NCI-H1092 (cell line): ENCODE results near the gene CTIF.

Experiments used
- DNase-seq: peaks from one replicate; lab custom pipeline; 2025; lab: John Stamatoyannopoulos, UW

The CTIF gene

DNA sequence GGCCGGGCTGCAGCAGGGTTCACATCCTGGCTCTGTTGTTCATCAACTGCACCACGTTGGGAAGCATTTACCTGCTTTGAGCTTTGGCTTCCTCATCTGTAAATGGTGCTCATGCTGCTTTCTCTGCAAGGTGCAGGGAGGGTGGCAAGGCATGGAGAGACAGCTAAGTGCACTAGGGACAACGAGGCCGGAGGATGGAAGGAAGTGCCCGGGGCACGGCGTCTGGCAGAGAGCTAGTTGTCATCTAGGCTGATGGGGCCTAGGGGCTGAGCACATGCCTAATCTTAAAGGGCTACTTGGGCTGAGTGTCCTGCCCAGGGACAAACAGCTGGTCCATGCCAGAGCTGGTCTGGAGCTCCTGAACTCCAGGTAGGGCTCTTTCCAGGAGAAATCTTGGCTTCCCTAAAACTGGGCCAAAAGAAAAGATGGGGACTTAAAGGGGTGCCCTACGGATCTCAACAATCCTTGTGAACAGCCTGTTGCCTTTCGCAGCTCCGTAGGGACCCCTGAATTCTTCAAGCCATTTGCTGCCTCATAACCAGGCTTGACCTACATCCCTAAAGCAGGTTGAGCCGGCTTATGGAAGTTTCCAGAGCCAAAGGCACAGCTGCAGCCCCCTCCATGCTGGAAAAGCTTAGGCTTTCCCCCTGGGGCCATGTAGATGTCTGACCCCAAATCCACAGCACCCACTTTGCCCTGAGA is 281.1 kb downstream of the CTIF start:
- DNase-seq: no peak

DNA sequence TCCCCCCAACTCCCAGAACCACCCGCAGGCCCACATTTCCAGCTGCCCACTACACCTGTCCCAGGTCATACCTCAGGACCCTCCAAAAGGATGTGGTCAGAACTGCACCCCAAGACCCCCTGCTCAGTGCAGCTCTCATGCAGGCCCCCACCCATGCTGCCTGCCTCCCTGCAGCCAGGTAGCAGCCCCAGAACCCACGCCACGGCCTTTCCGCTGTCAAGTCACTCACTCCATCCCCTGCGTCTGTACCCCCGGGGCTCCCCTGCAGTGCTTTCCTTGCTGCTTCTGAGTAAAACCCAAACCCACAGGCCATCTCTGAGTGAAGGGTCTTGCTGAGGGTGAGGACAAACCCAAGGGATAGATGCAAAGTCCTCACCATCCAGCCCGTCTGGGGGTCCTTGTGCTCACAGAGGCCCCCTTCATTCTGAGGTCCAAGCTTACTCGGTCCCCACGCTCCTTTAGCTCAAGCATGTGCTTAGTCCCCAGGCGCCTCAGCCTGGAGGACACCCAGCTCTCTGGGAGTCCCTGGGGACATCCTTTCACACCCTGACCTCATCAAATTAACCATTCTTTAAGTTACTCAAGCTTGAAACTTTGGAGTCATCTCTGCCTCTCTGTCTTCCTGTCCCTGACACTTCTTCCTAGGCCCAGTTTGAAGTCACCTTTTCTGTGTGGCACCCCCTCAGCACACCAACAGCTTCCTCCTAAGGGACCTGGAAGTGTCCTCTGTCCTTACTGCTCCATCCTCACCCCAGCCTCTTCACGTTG is 281.8 kb downstream of the CTIF start:
- no peak for DNase-seq

DNA sequence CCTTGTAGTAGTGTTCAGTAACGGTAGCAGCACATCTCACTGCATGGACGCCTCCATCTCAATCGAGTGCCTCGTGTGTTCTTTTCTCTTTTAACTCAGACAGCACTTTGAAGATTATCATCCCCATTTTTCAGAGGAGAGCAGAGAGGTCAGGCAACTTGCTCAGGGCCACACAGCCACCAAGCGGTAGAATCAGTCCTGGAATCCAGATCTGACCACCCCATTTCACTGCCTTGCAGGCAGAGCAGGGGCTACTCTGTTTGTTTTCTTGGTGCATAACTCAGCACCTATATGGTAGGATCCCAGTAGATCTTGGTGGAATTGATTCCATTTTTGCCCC is 282.4 kb downstream of the CTIF start:
- DNase-seq: no peak

DNA sequence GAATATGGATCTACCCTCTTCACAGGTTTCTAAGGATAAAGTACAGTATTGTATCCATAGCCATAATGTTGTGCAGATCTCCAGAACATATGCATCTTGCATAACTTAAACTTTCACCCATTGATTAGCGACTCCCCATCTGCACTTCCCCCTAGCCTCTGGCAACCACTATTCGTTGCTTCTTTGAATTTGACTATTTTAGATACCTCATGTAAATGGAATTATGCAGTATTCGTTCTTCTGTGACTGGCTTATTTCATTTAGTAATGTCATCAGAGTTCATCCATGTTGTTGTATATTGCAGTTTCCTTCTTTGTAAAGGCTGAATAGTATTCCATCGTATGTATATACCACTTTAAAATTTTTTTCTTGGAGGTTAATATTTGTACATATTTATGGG is 283.0 kb downstream of the CTIF start:
- DNase-seq: no peak

DNA sequence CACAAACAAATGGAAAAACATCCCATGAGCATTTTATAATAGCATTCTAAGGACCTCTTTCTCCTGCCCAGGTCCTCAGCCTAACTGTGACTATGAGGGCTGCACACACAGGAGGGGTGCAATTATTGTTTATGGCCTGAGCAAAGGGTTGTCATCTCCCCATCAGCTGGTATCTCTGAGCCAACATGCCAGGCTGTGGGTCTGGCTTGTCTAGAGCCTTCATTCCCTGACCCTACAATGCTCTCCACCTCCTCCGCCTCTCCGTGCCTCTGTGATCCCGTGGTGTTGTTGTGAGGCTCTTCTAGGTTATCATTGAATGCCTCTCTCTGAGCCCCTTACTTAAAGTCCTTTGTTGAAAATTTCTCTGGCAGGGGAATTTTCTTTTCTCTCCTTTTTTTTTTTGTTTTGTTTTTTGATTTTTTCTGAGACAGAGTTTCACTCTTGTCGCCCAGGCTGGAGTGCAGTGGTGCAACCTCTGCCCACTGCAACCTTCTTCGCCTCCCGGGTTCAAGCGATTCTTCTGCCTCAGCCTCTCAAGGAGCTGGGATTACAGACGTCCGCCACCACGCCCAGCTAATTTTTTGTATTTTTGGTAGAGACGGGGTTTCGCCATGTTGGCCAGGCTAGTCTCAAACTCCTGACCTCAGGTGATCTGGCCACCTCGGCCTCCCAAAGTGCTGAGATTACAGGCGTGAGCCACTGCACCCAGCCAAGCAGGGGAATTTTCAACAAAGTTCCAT is 285.6 kb downstream of the CTIF start:
- no peak for DNase-seq

DNA sequence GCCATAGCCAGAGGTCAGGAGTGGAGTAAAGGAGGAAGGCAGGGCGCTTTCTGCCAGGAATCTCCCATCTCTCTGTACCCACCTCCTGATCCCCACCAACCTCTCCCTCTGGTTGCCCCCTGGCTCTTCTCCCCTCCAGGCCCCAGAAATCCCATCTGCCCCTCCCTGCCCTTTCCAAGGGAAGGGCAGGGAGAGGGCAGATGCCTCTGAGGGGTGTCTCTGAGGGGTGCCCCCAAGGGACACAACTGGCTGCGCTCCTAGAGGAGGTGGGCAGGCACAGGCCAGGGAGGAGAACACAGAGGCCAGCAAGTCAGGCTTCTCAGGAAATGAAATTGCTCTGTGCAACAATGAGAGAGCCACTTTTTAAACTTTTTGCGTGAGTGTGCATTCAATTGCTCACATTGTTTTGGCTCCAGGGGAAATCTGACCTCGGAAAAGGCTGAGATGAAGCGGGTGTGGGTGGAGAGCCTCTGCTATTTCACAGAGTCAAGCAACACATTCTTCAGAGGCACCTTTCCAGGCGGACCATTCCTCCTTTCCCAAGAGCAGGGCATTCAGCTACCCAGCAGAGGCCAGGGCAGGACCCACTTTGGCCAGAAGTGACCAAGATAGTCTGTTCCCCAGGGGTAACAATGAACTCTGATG is 286.4 kb downstream of the CTIF start:
- DNase-seq: no peak

DNA sequence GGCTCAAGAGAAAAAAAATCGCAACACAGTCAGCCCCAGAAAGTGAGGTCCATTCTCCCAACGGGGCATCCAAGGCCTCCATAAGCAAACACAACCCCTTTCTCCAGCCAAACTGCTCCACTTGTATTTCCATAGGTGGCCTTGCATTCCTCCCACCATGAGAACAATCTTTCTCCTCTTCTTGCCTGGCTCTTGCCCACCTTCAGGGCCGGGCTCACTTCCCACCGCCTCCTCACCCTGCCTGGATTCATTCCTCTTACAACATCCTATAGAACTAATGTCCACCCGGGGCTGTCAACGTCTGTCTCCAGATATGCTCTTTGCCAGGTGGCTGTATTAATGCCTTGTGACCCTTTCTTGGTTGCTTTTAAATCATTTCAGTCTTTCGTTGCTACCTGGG is 287.4 kb downstream of the CTIF start:
- DNase-seq: no peak

DNA sequence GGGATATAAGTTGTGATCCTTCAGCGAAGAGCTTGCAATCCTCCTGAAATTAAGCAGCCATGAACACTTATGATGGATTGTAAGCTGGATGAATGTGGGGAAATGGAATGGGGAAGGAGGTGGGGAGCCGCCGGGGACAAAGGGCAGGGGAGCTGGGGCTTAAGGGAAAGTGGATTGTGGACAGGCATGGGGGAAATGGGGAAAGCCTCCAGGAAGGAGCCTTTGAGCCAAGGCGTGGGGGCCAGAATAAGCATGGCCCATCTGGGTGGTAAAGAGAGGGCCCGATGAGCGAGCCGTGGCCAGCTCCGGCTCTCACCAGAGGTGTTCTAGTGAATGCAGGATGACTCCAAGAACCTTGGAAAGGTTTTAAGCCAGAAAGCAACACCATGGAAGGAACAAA is 288.0 kb downstream of the CTIF start:
- no peak for DNase-seq

DNA sequence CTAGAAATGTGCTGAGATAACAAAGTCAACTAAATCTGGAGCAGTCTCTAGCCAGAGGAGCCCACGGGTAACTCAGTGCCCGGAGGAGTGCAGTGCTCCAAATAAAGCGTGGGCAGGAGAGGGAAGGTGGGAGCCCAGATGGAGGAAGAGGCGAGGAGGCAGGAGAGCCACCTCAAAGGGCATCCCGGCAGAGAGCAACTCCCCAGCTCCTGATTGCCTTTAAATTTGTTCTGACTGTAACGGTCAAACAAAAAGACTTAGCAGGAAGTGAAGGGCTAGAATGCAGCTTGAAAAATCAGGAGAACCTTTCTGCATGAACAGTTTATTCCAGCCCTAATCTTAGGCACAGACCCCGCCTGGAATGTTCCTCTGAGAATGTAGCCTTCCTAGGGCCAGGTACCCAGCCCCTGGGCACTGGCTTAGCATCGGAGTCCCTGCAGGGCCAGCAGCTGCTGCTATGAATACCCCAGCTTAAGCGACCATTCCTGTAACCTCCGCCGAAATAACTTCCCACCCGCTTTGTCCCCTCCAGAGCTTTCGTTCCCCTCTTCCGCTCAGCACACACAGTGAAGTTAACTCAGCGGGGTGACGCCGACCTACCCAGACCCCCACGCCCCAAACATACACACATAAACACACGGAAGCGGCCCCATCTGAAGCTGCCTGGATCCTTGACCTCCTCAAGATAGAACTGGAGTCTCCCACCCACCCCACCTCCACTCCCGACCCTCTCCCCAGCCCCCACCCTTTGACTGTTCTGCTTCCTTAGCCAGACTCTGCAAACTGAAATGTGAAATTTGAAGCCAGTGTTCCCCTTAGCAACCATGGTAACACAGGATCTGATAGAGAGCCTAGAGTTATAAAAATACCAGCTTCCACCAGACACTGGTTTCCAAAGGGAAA is 288.7 kb downstream of the CTIF start:
- DNase-seq: peak; percentile 77

DNA sequence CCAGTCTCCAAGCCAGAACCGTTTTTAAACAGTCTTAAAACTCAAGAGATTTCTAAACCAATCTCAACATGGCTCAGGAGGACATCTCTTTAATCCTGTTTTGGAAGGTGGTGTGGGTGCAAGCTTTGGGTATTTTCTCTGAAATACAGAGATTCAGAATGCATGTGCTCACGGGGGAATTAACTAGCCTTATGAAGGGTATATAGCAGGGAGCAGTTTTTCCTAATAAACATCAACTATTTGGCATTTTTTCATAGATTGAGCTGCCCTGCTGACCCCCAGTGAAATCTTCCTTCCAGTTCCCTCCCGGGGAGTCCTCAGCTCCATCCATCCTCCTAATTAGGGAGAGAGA is 289.3 kb downstream of the CTIF start:
- DNase-seq: no peak

DNA sequence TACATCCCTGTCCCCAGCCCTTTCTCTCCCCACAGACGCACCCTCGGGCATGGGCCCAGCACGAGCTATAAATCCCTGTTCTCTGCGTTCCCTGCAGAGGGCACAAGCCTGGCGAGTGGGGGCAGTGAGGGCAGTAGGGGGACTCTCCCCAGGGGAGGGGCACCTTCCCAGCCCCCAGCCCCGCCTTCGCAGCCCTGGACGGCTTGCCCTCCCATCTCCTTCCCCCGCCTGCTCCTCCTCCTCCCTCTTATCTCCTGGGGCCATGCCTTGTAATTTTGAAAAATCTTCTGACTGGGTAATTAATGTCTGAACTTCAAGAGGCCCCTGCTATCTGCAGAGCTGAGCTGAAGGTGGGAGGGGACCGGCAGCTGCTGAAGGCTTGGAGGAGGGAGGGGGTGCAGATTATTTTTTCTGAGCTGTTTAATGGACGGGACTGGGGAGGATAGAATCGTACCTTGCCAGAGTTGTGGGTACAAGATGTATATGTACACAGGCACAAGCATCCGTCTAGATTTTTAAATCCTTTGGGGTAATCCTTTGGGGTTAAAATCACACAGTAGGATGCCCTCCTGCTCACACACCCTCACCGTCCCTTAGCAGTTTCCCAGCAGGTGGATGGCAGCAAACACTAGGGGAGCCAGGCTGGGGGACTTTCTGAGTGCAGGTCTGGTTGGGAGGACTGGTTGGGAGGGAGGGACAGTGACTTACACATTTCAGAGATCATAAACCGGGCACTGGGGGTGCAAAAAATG is 290.0 kb downstream of the CTIF start:
- DNase-seq: peak; percentile 29

DNA sequence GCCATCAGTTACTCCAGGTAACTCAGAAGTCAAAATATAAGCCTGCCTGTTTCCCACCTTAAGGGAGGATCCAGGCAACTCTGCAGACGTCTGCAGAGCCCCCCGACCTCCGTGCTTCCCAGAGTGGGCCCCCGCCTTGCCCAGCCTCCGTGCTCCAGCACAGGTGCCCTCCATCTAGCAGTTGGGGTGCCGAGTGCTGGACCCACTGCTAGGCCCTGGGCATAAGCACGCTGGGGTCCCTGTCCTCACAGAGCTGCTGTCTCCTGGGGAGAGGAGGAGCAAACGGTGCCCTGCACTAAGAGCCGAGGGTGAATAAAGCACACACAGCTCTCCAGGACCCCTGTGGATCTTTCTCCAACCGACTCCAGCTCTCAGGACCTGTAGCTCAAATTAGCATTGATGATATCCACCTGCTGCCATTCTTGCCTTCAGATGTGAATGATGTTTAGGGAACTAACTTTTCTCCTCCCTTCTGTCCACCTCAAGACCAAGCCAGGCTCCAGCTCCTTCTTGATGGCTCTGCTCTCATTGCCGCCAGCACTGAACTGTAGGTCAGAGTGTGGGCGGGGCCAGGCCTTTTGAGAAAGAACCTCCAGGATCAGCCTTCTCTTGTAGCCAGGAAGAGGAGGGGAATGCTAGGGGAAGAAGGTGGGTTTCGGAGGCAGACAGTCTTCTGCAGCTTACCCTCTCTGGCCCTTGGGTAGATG is 290.8 kb downstream of the CTIF start:
- DNase-seq: peak; percentile 70

DNA sequence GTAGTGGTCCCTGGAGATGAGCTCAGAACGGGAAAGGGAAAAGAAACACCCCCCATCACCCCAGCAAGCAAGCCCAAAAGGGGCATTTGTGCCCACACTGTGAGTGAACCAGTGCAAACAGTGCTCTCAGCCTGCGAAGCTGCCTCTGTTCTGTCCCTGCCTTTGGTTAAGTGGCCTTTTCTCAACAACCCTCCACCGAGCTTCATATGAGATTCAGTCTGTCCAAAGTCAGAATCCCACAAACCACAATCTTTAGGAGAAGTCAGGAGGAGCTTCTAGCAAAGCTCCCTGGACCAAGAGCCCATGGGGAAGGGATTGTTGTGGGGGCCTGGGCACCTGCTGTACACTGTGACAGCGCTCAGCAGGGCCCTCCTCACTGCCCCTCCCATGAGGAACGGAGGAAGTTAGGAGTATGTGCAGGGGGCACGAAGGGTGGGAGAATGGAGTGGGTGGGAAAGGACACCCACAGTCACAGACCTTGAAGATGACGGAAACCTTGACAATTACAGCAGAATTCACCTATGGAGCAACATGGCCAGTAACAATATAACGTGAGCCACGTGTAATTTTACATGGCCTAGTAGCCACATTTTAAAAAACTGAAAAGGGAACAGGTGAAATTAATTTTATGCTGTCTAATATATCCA is 292.4 kb downstream of the CTIF start:
- no peak for DNase-seq

DNA sequence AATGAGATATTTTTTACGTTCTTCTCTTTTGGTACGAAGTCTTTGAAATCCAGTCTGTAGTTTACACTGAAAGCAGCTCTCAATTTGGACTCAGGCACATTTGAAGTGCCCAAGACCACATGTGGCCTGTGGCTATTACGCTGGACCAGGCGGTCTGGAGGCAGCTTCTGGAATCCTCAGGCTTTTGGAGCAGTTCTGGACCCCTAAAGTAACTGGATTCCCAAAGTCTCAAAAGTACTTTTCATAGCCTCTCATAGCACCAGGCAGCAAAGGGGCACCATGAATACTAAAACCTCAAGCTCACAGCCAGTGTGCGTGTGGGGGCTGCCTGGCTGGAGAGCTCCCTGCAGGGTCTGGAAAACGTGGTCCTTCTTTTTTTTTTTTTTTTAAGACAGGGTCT is 293.0 kb downstream of the CTIF start:
- no peak for DNase-seq

DNA sequence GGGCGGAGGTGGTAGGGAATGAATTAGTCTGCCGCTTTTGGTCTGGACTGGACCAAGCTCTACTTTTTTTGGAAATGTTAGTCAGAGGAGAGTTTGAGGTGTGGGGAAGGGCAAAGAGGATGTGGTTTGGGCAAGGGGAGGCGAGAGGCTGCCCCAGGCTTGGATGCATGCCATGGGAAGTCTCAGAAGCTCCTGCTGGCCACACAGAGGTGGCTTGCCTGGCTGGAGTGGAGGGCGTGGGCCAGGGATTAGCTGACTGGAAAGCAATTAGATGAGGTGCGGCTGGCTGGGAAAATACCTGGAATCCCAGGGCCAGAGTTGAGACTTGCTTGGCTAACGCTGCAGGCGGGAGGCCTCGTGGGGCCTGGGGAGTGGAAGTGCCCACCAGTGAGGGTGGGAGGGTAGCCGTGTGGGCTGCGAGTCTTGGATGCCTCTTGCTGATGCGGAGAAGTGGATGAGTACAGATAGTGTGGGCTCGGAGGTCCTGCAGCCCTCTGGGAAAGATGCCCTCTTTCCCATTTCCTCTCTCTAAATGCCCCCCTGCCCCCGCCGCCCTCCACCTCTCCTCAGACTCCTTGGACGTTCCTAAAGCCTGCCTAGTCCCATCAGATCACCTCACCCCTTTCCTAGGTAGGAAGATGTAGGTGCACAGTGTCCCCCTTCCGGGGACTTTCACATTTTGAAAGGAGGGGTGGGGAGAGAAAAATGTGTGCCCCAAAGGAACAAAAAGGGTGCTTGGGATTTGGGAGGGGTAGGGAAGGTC is 294.3 kb downstream of the CTIF start:
- DNase-seq: no peak

DNA sequence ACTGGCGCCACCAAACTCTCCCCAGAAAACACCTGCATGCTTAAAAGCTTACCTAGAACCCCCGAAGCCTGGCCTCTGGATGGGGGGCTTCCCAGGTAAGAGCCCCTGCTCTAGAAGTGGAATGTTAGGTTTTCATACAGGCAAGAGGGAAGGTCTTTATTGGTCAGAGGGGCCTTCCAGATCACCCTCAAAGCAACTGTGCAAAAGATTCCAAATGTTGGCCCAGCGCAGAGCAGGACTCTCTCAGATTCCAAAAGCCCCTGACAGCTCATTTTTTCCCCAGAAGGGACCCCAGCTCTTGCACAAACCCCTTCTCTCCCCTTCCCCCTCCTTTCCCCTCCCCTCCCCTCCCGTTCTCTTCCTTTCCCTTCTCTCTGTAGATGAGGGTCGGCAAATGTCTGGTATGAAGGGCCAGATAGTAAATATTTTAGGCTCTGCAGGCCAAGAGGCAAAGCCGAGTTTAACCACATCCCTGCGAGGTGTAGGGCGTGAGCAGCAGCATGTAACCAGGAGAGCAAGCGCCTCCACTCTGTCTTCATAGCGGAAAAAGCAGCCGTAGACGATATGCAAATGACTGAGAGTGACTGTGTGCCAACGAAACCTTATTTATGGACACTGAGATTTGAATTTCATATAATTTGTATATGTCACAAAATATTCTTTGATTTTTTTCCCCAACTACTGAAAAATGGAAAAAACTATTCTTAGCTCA is 295.0 kb downstream of the CTIF start:
- DNase-seq: no peak

DNA sequence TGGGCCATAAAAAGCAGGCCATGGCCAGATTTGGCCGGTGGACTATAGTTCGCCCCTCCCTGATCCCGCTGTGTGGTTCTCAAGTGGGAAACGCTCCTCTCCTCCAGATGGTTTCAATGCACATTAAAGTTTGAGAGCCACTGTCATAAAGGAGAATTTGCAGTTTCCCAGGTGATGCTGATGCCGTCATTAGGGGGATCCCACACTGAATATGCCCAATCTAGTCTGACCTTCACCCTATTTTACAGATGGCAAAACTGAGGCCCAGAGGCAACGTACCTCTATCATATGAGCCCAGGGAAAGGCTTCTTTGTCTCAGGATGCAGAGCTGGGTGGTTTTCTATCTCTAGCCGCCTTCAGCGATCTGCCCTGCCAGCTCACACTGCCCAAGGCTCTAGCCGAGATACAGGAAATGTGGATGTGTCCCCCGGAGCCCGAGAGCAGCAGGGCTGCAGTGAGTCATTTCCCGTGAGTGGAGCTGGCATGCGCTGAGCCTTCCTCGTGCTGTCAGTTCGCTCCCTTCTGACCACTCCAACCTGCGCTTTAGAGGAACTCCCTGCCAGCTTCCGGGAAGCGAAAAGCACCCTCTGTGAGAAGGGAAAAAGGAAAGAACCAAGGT is 295.7 kb downstream of the CTIF start:
- no peak for DNase-seq

DNA sequence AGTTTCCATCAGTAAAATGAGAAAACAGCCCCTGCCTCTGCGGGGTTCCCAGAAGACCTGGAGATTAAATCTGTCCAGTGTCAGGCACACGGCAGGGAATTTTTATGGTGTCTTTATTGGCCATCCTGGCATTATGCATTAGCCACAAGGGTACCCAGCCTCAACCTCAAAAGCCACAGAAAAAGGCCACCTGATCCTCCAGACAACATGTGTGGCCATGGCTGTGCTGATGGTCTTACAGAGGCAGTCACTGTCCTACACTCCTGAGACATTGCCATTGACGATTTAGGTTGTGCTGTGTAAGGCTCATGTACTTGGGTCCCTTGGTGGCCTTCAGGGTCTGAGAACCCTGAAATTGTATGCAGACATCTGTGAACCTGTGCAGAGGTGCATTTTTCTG is 296.3 kb downstream of the CTIF start:
- no peak for DNase-seq
